B cell (primary cell): ENCODE data around the gene TAF4. TPM values are rescaled to one million over a fixed set of nuclear protein-coding genes. Genes with fewer than 3 reads are reported as not detected.

Experiments used
- ATAC-seq: fragments of 200-7000 bp; cut with Tn5 transposase; one replicate; pipeline ENCODE4 v1.10.0; 2021; ENCODE audit warnings: low read depth, mild to moderate bottlenecking, moderate number of reproducible peaks, moderate library complexity
- CTCF ChIA-PET: fragments of 350-600 bp; sonication (Branson Sonifier 250); formaldehyde crosslinking; loops from one replicate; lab custom pipeline; 2021; ENCODE audit warnings: antibody characterized with exemption, inconsistent platforms; lab: Charles Lee
- POLR2A ChIA-PET: fragments of 350-600 bp; sonication (Branson Sonifier 250); formaldehyde crosslinking; loops from one replicate; lab custom pipeline; 2021; ENCODE audit warnings: antibody characterized with exemption; lab: Charles Lee
- DNase-seq: peaks from one replicate; pipeline ENCODE4 v3.0.0; 2013
- H2AFZ ChIP-seq: 2 replicates; pipeline ENCODE4 v1.6.1; 2012; ENCODE audit warnings: mild to moderate bottlenecking, low read depth, low read length; ENCODE audit not compliant: insufficient read depth, poor library complexity, severe bottlenecking
- H3K27ac ChIP-seq, 2 donors: 1 replicate in 1 of 2; 2 replicates in 1 of 2; pipeline ENCODE4 v1.5.1; 2012 to 2013; ENCODE audit warnings: low read length in 2 of 2, mild to moderate bottlenecking in 2 of 2, moderate library complexity in 1 of 2
- H3K27me3 ChIP-seq, 4 experiments: fragments of 200-600 bp in 1 of 4; sonication (generic) in 1 of 4; replicated peaks in 1 of 4; 1 replicate in 2 of 4; 2 replicates in 2 of 4; pipeline versions ENCODE4 v1.6.1 to v1.7.0; 2013 to 2016; ENCODE audit warnings: low read length in 3 of 4, mild to moderate bottlenecking in 2 of 4, mixed read lengths in 1 of 4, moderate library complexity in 1 of 4; ENCODE audit not compliant: insufficient read depth in 4 of 4, control insufficient read depth in 3 of 4; ENCODE audit errors: control extremely low read depth in 1 of 4
- H3K36me3 ChIP-seq, 2 experiments: replicated peaks in 1 of 2; 1 replicate in 1 of 2; 2 replicates in 1 of 2; pipeline versions ENCODE4 v1.6.1 to v1.7.1; 2013; ENCODE audit warnings: low read length in 1 of 2; ENCODE audit not compliant: insufficient read depth in 2 of 2, control insufficient read depth in 1 of 2; ENCODE audit errors: control extremely low read depth in 1 of 2, extremely low read depth in 1 of 2
- H3K4me1 ChIP-seq, 2 donors: fragments of 200-600 bp in 1 of 2; sonication (generic) in 1 of 2; 1 replicate in 1 of 2; 2 replicates in 1 of 2; pipeline versions ENCODE4 v1.5.1 to v1.6.1; 2013 to 2017; ENCODE audit warnings: low read length in 2 of 2; ENCODE audit not compliant: control insufficient read depth in 2 of 2, insufficient read depth in 2 of 2
- H3K4me2 ChIP-seq: replicated peaks from 2 replicates; pipeline ENCODE3; 2012; ENCODE audit warnings: mild to moderate bottlenecking, low read depth, low read length; ENCODE audit not compliant: poor library complexity, severe bottlenecking
- H3K4me3 ChIP-seq, 5 experiments: fragments of 200-600 bp in 1 of 5; sonication (generic) in 1 of 5; 1 replicate in 3 of 5; 2 replicates in 2 of 5; pipeline versions ENCODE4 v1.5.1 to v1.7.0; 2011 to 2016; ENCODE audit warnings: low read length in 4 of 5, mild to moderate bottlenecking in 4 of 5, low read depth in 2 of 5, control low read depth in 1 of 5, moderate library complexity in 1 of 5; ENCODE audit not compliant: insufficient read depth in 1 of 5; ENCODE audit errors: control extremely low read depth in 1 of 5, extremely low read depth in 1 of 5
- H3K79me2 ChIP-seq: fragments of 200-600 bp; sonication (generic); one replicate; pipeline ENCODE4 v1.6.0; 2016; ENCODE audit warnings: low read length; ENCODE audit not compliant: control insufficient read depth, insufficient read depth
- H3K9ac ChIP-seq: fragments of 200-600 bp; sonication (generic); 2 replicates; pipeline ENCODE4 v1.6.1; 2017; ENCODE audit warnings: mild to moderate bottlenecking, low read length, moderate library complexity
- H3K9me3 ChIP-seq, 3 donors: one replicate each; pipeline versions ENCODE4 v1.6.1 to v1.7.1; 2013; ENCODE audit warnings: low read length in 2 of 3; ENCODE audit not compliant: control insufficient read depth in 2 of 3, insufficient read depth in 1 of 3; ENCODE audit errors: control extremely low read depth in 1 of 3
- H4K20me1 ChIP-seq: 2 replicates; pipeline ENCODE4 v1.6.0; 2012; ENCODE audit warnings: mild to moderate bottlenecking, low read length; ENCODE audit not compliant: insufficient read depth, control insufficient read depth, poor library complexity, severe bottlenecking
- H3K27ac Mint-ChIP-seq: one replicate; pipeline ENCODE4 v1.8.0; 2021; ENCODE audit warnings: mixed read lengths
- H3K27me3 Mint-ChIP-seq: one replicate; pipeline ENCODE4 v1.8.0; 2021; ENCODE audit warnings: mixed read lengths
- H3K4me1 Mint-ChIP-seq: one replicate; pipeline ENCODE4 v1.8.0; 2021; ENCODE audit warnings: mixed read lengths
- H3K4me3 Mint-ChIP-seq: one replicate; pipeline ENCODE4 v1.8.0; 2021; ENCODE audit warnings: mixed read lengths
- H3K9me3 Mint-ChIP-seq: one replicate; pipeline ENCODE4 v1.8.0; 2022; ENCODE audit warnings: mixed read lengths; ENCODE audit not compliant: insufficient read depth
- EZH2 ChIP-seq: IDR thresholded peaks from 2 replicates; pipeline ENCODE4 v1.6.1; 2012; ENCODE audit warnings: borderline replicate concordance, low read depth, mild to moderate bottlenecking, moderate library complexity, low read length; ENCODE audit not compliant: insufficient read depth, poor library complexity, severe bottlenecking
- WGBS: methylation state at CpG from one replicate; pipeline ENCODE4 v1.1.5; 2013; ENCODE audit warnings: missing lambda C conversion rate; ENCODE audit not compliant: insufficient coverage; 5-methylcytosine and 5-hydroxymethylcytosine counted together
- intact Hi-C: fragments of 100-400 bp; cut with micrococcal nuclease; formaldehyde crosslinking; loops from one replicate; pipeline ENCODE4 v1.10.0; 2022
- polyA plus RNA-seq: library from polyadenylated mRNA; depleted of rRNA; stranded (reverse); fragments of >200 nt; gene quantifications from 2 replicates; pipeline ENCODE4 v1.2.3, GENCODE V29; 2012
- total RNA-seq, 2 donors: library from RNA; stranded (reverse); fragments of 120-200 nt in 1 of 2; gene quantifications; 1 replicate in 1 of 2; 2 replicates in 1 of 2; pipeline versions ENCODE4 v1.2.3 to v1.2.4, GENCODE V29; 2013 to 2022
- TF ChIP-seq, protein P1 (sequence below): fragments of 200-600 bp; IDR thresholded peaks from one replicate; pipeline ENCODE4 v1.8.0; 2022; ENCODE audit warnings: antibody characterized with exemption, mild to moderate bottlenecking

TAF4 gene
- total and polyA plus RNA-seq, 2 donors (not counting 1 experiment from before 2014, with no cell fraction given), result 13.9 to 39.5 TPM

DNA sequence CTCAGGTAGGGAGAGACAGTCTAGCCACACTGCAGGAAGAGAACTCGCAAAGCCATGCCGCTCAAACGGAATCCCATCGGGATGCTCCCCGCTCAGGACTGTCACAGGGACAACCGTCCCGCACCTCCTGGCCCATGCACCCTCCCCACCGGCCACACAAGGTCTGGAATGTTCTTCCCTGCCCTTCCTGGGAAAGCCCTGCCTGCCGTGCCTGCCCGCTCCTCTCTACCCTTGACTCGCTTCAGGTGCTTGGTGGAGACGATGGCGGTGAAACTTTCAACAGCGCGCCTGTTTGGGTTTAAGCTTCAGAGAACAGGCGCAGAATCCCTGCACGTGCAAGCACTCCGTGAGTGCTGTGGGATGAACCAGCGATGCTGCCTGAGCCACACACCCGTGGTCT is 20.6 kb downstream of the TAF4 start:
- TF ChIP-seq EZH2, result no peak
- TF ChIP-seq, protein P1, sequence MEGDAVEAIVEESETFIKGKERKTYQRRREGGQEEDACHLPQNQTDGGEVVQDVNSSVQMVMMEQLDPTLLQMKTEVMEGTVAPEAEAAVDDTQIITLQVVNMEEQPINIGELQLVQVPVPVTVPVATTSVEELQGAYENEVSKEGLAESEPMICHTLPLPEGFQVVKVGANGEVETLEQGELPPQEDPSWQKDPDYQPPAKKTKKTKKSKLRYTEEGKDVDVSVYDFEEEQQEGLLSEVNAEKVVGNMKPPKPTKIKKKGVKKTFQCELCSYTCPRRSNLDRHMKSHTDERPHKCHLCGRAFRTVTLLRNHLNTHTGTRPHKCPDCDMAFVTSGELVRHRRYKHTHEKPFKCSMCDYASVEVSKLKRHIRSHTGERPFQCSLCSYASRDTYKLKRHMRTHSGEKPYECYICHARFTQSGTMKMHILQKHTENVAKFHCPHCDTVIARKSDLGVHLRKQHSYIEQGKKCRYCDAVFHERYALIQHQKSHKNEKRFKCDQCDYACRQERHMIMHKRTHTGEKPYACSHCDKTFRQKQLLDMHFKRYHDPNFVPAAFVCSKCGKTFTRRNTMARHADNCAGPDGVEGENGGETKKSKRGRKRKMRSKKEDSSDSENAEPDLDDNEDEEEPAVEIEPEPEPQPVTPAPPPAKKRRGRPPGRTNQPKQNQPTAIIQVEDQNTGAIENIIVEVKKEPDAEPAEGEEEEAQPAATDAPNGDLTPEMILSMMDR, result no peak
- no peak for DNase-seq
- Mint-ChIP-seq H3K4me3 (no peak overlapping the region), H3K27me3 (no peaks in the 10 kb centered on the region), H3K4me1 (peaks cover 32% of the 10 kb centered on the region), H3K9me3 (no peaks in the 10 kb centered on the region), H3K27ac (no peak overlapping the region)
- ChIA-PET POLR2A (no interaction called here), CTCF (no interaction called here)
- 97% methylated on average over 20 of the region's 20 CpGs for WGBS
- Histone ChIP-seq H3K27me3 (no peaks in the 10 kb centered on the region), H3K79me2 (peaks cover 95% of the 10 kb centered on the region), H3K4me2 (no peak overlapping the region), H3K36me3 (no peaks in the 10 kb centered on the region), H3K9ac (no peak overlapping the region), H2AFZ (no peak overlapping the region), H3K4me1 (peaks cover under 1 to 2% of the 10 kb centered on the region in 2 donors), H3K4me3 (no peak overlapping the region), H3K9me3 (no peaks in the 10 kb centered on the region), H3K27ac (no peak overlapping the region), H4K20me1 (peaks cover 86% of the 10 kb centered on the region)
- intact Hi-C loops, result no loop called here
- no peak for ATAC-seq

DNA sequence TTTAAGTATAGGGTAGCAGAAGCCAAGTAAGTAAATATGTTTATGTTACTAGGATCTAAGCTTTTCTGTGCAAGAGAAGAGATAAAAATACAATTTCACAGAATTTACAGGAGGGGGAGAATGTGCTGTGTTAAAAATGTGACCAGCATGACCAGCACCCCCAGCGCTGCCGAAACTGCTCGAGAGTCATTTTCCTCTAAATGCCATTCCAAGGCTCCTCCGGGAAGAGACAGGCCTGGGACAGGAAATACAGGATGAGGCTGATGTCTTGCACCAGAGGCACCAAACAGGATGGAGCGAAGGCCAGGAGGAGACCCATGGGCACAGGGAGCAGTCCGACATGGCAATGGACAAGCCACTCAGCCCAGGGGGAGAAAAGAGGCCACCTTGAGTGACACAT is 21.1 kb downstream of the TAF4 start:
- ATAC-seq, result no peak
- Histone ChIP-seq H4K20me1 (peaks cover 83% of the 10 kb centered on the region), H3K79me2 (peaks cover 95% of the 10 kb centered on the region), H3K9me3 (no peaks in the 10 kb centered on the region), H2AFZ (no peak overlapping the region), H3K36me3 (no peaks in the 10 kb centered on the region), H3K4me3 (no peak overlapping the region), H3K4me1 (peaks cover 5 to 7% of the 10 kb centered on the region in 2 donors), H3K4me2 (no peak overlapping the region), H3K9ac (no peak overlapping the region), H3K27me3 (no peaks in the 10 kb centered on the region), H3K27ac (no peak overlapping the region)
- peaks cover 37% of the 10 kb centered on the region for H3K4me1 Mint-ChIP-seq
- intact Hi-C loops, result no loop called here
- no peaks in the 10 kb centered on the region for H3K27me3 Mint-ChIP-seq
- TF ChIP-seq EZH2, result no peak
- TF ChIP-seq, protein P1, result no peak
- DNase-seq, result no peak
- WGBS, result 77% methylated on average over 6 of the region's 6 CpGs
- H3K4me3 Mint-ChIP-seq, result no peak overlapping the region
- no peaks in the 10 kb centered on the region for H3K9me3 Mint-ChIP-seq
- CTCF ChIA-PET, result no interaction called here
- no peak overlapping the region for H3K27ac Mint-ChIP-seq
- POLR2A ChIA-PET, result no interaction called here
